ENCODE measurements around the gene SERINC4. TPM values are rescaled to one million over a fixed set of nuclear protein-coding genes. Genes with fewer than 3 reads are reported as not detected.
A peak's percentile ranks its signal among the peaks of the same experiment; 100 is the strongest.

SERINC4 gene
- polyA plus RNA-seq, 1 of the 3 experiments (the other 2 are of a cell fraction): 0.05 TPM

- TF ChIP-seq REST (IDR thresholded peaks at IDR 0.05; ENCODE audit: low read depth, low read length) (peak; percentile 63), FOXJ3 (CRISPR knock-in tag; IDR thresholded peaks at IDR 0.05) (no peak), CHD2 (IDR thresholded peaks at IDR 0.05; ENCODE audit: low read length, partially characterized antibody) (peak; percentile 65), NFIC (IDR thresholded peaks at IDR 0.05; ENCODE audit: borderline replicate concordance) (no peak), RCOR1 (IDR thresholded peaks at IDR 0.05; ENCODE audit: low read length) (no peak; the same call in none of the 2 replicates), PBX3 (IDR thresholded peaks at IDR 0.05) (no peak), SIN3A (IDR thresholded peaks at IDR 0.05; ENCODE audit: borderline replicate concordance, low read depth, low read length) (peak; percentile 79; the same call in 1 of the 2 replicates), GATA2 (CRISPR knock-in tag; IDR thresholded peaks at IDR 0.05) (no peak), FOSL2 (IDR thresholded peaks at IDR 0.05; ENCODE audit: borderline replicate concordance, low read depth) (0 out of 2 replicates have a peak, but pooled peaks have one; percentile 15), ELF1 (IDR thresholded peaks at IDR 0.05) (peak; percentile 91), RAD21 (IDR thresholded peaks at IDR 0.05; ENCODE audit: low read length) (no peak)
Observed at GRCh38 chr15:43824302-43825246, 24.6 kb upstream of the SERINC4 start, which contains the start of gene MFAP1 (continued).

- 0 out of 2 replicates have a peak, but pooled peaks cover 11% of the 10 kb centered on the region for H4K20me1 ChIP-seq (ENCODE audit: insufficient read depth)
- H3K36me3 ChIP-seq (replicated peaks in 1 of 2; ENCODE audit: control insufficient read depth in 1 of 2, insufficient read depth in 2 of 2, low read length in 1 of 2): peaks cover 11 to 17% of the 10 kb centered on the region in 2 experiments
- CTCF ChIA-PET: interaction anchor here (1.4 kb wide), 1 partner anchor 10 kb away, joined by 3 read pairs; no protein-coding TSS in a partner anchor
- 0 out of 4 replicates have a peak overlapping the region, but pooled peaks of 1 of the 2 experiments have one; percentile 16 for H3K4me3 ChIP-seq (ENCODE audit: low read depth in 2 of 2, low read length in 1 of 2)
- H3K9me2 ChIP-seq: no peaks in the 10 kb centered on the region
- no peak overlapping the region for H3K27ac ChIP-seq (ENCODE audit: low read depth in 2 of 2, low read length in 1 of 2)
- H3K79me2 ChIP-seq (ENCODE audit: insufficient read depth): peaks cover 78% of the 10 kb centered on the region
- 53% methylated on average over 3 of the region's 3 CpGs for WGBS (ENCODE audit: low lambda C conversion rate)
- H3K9me3 ChIP-seq: no peaks in the 10 kb centered on the region
- peaks cover 8 to 10% of the 10 kb centered on the region in 2 experiments; a peak in 3 of 4 replicates for H3K4me1 ChIP-seq (ENCODE audit: control insufficient read depth in 1 of 2, insufficient read depth in 2 of 2, low read depth in 1 of 2, low read length in 1 of 2)
- H3K27me3 ChIP-seq (ENCODE audit: insufficient read depth): no peaks in the 10 kb centered on the region
- H3K4me2 ChIP-seq: peak overlapping the region; percentile 51
- POLR2A ChIA-PET: interaction anchor here (0.6 kb wide), 1 partner anchor 21 kb away, joined by 3 read pairs; the partner anchor contains the start of gene HYPK
- H3F3A ChIP-seq (replicated peaks; ENCODE audit: insufficient read depth): peaks cover 12% of the 10 kb centered on the region
- TF ChIP-seq RCOR1 (IDR thresholded peaks at IDR 0.05; ENCODE audit: low read length) (no peak), GATA2 (CRISPR knock-in tag; IDR thresholded peaks at IDR 0.05) (no peak), REST (IDR thresholded peaks at IDR 0.05; ENCODE audit: low read depth, low read length) (no peak), ELF1 (IDR thresholded peaks at IDR 0.05) (no peak), USF2 (IDR thresholded peaks at IDR 0.05; ENCODE audit: borderline replicate concordance, low read depth, low read length) (no peak), FOXJ3 (CRISPR knock-in tag; IDR thresholded peaks at IDR 0.05) (no peak), SMC3 (IDR thresholded peaks at IDR 0.05; ENCODE audit: low read depth, low read length) (no peak), NRF1 (IDR thresholded peaks at IDR 0.05; ENCODE audit: low read depth, low read length) (no peak), RFX5 (IDR thresholded peaks at IDR 0.05; ENCODE audit: low read length) (no peak), RAD21 (IDR thresholded peaks at IDR 0.05; ENCODE audit: low read length) (no peak), POLR2AphosphoS5 (IDR thresholded peaks at IDR 0.05; ENCODE audit: low read depth, low read length) (no peak), TCF12 (IDR thresholded peaks at IDR 0.05) (no peak), TEAD4 (IDR thresholded peaks at IDR 0.05; ENCODE audit: borderline replicate concordance, insufficient read depth) (no peak), MXI1 (IDR thresholded peaks at IDR 0.05; ENCODE audit: low read depth, low read length) (no peak)
- no peak overlapping the region for H2AFZ ChIP-seq (ENCODE audit: low read depth)
- DNase-seq: no peak
- no peak overlapping the region for H3K9ac ChIP-seq
Observed at GRCh38 chr15:43821505-43821904, 21.5 kb upstream of the SERINC4 start.
